ENCODE data around the gene UST.

DNA sequence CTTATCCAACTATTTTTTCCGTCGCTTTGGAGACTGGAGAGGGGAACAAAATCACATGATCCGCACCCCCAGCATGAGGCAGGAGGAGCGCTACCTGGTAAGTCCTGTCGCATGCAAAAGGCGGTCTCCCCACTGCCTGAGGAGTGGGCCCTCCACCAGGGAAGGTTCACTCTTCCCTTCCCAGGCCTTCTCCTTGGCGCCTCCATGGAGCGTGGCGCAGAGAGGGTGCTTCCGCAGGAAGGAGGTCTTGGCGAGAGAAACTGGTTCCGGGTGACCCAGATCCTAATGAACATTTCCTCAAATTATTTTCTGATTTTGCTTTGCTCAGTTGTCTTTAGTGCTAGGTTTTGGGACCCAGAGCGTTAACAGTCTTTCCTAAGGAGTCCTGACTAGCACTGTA, 217.6 kb downstream of the UST start:
- TF ChIP-seq YY1 (IDR thresholded peaks at IDR 0.05; ENCODE audit: insufficient read depth, insufficient read length) (no peak), SUZ12 (IDR thresholded peaks at IDR 0.05; ENCODE audit: extremely low read depth, insufficient read depth, insufficient read length) (no peak), ZNF274 (IDR thresholded peaks at IDR 0.05; ENCODE audit: low read depth, low read length) (no peak)

All from NT2/D1 (cell line).